Right lobe of liver (tissue), 4 donors: ENCODE results near the gene MRPL41.

Experiments used
- CTCF ChIP-seq, 4 donors: fragments of 200-600 bp in 3 of 4; fragments of 450-650 bp in 1 of 4; IDR thresholded peaks; one replicate each; pipeline versions ENCODE4 v1.5.1 to v1.8.0; 2016 to 2022; ENCODE audit warnings: antibody characterized with exemption in 4 of 4, mild to moderate bottlenecking in 2 of 4
- POLR2A ChIP-seq: fragments of 450-650 bp; IDR thresholded peaks from one replicate; pipeline ENCODE4 v1.6.1; 2017; ENCODE audit warnings: antibody characterized with exemption, mild to moderate bottlenecking
- donor health status: DM: no; HTN: no; CAD: no.
- donor health status: DM: no; HTN: no; CAD: no.
- donor health status: DM: no; HTN: yes; CAD: no.

- no peak for TF ChIP-seq POLR2A
- no peak for TF ChIP-seq CTCF (IDR thresholded peaks at IDR 0.05)
These were observed 18.9 kb downstream of the MRPL41 start for GRCh38 chr9:137570566-137570965.
